ENCODE data around the gene B4GALNT1.

DNA sequence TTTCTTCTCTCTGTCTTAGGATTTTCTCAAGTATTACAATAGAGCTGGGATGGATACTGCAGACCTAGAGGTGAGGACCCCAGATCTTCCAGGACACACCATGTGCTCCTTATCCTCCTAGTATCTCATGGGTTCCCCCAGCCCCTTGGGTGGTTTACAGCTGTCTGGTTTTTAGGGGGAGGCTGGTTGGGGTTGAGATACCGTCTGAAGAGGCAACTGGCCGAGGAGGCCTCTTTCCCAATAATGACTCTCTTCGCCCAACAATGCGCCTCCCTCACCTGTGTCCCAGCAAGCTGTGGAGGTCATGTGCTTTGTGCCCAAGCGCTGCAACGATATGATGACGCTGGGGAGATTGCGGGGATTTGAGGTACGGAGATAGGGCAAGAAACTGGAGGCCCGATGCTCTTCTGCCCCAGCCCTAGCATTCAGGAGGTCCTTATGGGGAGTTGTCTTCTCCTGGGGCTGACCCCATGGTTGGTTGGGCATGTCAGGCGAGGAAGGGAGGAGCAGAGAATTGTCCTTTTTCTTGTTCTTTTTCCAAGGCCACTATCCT, 18.0 kb downstream of the B4GALNT1 start:
- TF ChIP-seq CTCF (IDR thresholded peaks at IDR 0.05 in 8 of 11, conservative IDR thresholded peaks at IDR 0.05 in 3 of 11) (no peak), POLR2AphosphoS5 (IDR thresholded peaks at IDR 0.05) (no peak)
